ENCODE results near the gene SSH2. TPM values are rescaled to one million over a fixed set of nuclear protein-coding genes. Genes with fewer than 3 reads are reported as not detected.
A peak's percentile ranks its signal among the peaks of the same experiment; 100 is the strongest.

Gene SSH2
- total and polyA plus RNA-seq, 3 donors from 2014 or later: 31.0 to 62.3 (median 37.4) TPM

GRCh38 chr17:29699283-29699682 lies 230.7 kb downstream of the SSH2 start:
- intact Hi-C loops (cut with DNase I; ENCODE audit: low total_unique reads): no loop called here
- Histone ChIP-seq H3K27me3 (no peaks in the 10 kb centered on the region), H3K4me1 (no peaks in the 10 kb centered on the region), H3K36me3 (ENCODE audit: low read depth, missing control alignments) (no peaks in the 10 kb centered on the region), H3K9me3 (no peaks in the 10 kb centered on the region), H3K4me3 (no peak overlapping the region), H3K27ac (no peak overlapping the region)
- TF ChIP-seq CTCF (IDR thresholded peaks at IDR 0.05) (no peak), POLR2A (IDR thresholded peaks at IDR 0.05) (no peak)
- WGBS, 2 donors: 91 to 96% methylated on average over 2 of the region's 2 CpGs
- no peak for DNase-seq

GRCh38 chr17:29698837-29699236 lies 231.2 kb downstream of the SSH2 start:
- H3K27me3 ChIP-seq: no peaks in the 10 kb centered on the region
- TF ChIP-seq POLR2A (IDR thresholded peaks at IDR 0.05) (no peak), CTCF (IDR thresholded peaks at IDR 0.05) (no peak)
- no peak for DNase-seq
- H3K9me3 ChIP-seq: no peaks in the 10 kb centered on the region
- intact Hi-C loops (cut with DNase I; ENCODE audit: low total_unique reads): no loop called here
- no peak overlapping the region for H3K27ac ChIP-seq
- H3K36me3 ChIP-seq (ENCODE audit: low read depth, missing control alignments): no peaks in the 10 kb centered on the region
- H3K4me1 ChIP-seq: no peaks in the 10 kb centered on the region
- H3K4me3 ChIP-seq: no peak overlapping the region
- WGBS, 2 donors: 66 to 86% methylated on average over 1 of the region's 1 CpG

DNA sequence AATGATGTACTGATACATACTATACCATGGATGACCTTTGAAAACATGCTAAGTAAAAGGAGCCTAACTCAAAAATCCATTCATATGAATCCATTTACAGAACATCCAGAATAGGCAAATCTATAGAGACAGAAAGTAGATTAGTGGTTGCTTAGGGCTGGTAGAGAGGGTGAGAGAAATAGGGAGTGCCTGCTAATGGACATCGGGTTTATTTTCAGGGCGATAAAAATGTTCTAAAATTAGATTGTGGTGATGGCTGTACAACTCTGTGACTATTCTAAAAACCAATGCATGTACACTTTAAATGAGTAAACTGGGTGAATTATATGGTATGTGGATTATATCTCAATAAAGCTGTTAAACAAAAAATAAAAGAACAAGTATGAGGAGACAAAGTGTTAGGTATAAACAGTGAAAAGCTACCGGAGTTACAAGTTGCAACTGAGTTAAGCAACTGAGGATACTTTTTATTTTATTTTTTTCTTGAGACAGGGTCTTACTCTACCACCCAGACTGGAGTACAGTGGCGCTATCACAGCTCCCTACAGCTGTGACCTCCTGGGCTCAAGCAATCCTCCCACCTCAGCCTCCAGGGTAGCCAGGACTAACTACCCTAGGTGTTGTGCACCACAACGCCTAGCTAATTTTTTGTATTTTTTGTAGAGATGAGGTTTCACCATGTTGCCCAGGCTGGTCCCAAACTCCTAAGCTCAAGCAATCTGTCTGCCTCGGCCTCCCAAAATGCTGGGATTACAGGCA lies 231.8 kb downstream of the SSH2 start:
- Histone ChIP-seq H3K9me3 (no peaks in the 10 kb centered on the region), H3K36me3 (ENCODE audit: low read depth, missing control alignments) (no peaks in the 10 kb centered on the region), H3K27me3 (no peaks in the 10 kb centered on the region), H3K4me3 (no peak overlapping the region), H3K4me1 (no peaks in the 10 kb centered on the region), H3K27ac (no peak overlapping the region)
- intact Hi-C loops (cut with DNase I; ENCODE audit: low total_unique reads): no loop called here
- TF ChIP-seq CTCF (IDR thresholded peaks at IDR 0.05): no peak
- no peak for TF ChIP-seq POLR2A (IDR thresholded peaks at IDR 0.05)
- 72 to 80% methylated on average over 6 of the region's 6 CpGs for WGBS, 2 donors
- DNase-seq: no peak

GRCh38 chr17:29697371-29697770 lies 232.7 kb downstream of the SSH2 start:
- no peaks in the 10 kb centered on the region for H3K9me3 ChIP-seq
- WGBS, 2 donors: 61 to 68% methylated on average over 3 of the region's 3 CpGs
- TF ChIP-seq CTCF (IDR thresholded peaks at IDR 0.05): no peak
- no peak for TF ChIP-seq POLR2A (IDR thresholded peaks at IDR 0.05)
- H3K4me3 ChIP-seq: no peak overlapping the region
- H3K27ac ChIP-seq: no peak overlapping the region
- no peaks in the 10 kb centered on the region for H3K36me3 ChIP-seq (ENCODE audit: low read depth, missing control alignments)
- intact Hi-C loops (cut with DNase I; ENCODE audit: low total_unique reads): no loop called here
- no peaks in the 10 kb centered on the region for H3K4me1 ChIP-seq
- no peaks in the 10 kb centered on the region for H3K27me3 ChIP-seq
- DNase-seq: peak; percentile 76
